OCI-LY7 (cell line): ENCODE measurements around the gene SP5.

Experiments used
- CTCF ChIP-seq: fragments of 200-600 bp; sonication (generic); conservative IDR thresholded peaks from 2 replicates; pipeline ENCODE4 v1.5.1; 2014; ENCODE audit warnings: mild to moderate bottlenecking, antibody characterized with exemption, low read length, moderate library complexity, mixed read lengths
- EZH2phosphoT487 ChIP-seq: fragments of 200-600 bp; sonication (generic); IDR thresholded peaks from 2 replicates; pipeline ENCODE4 v1.6.1; 2018; ENCODE audit warnings: low read depth, borderline replicate concordance, mild to moderate bottlenecking, mixed run types, antibody characterized with exemption, low read length, moderate library complexity, mixed read lengths

- TF ChIP-seq CTCF = no peak
- TF ChIP-seq EZH2phosphoT487 = no peak
These were observed 24.4 kb downstream of the SP5 start for GRCh38 chr2:170739507-170740046.
